Renal pelvis (tissue), 4 donors: ENCODE data around the gene IFI16. TPM values are rescaled to one million over a fixed set of nuclear protein-coding genes. Genes with fewer than 3 reads are reported as not detected.

ENCODE experiments used
- DNase-seq: peaks from one replicate; pipeline ENCODE4 v3.0.0-alpha.2; 2013
- polyA plus RNA-seq, 3 donors: library from polyadenylated mRNA; unstranded; fragments of 120-200 nt; gene quantifications; one replicate each; pipeline ENCODE4 v1.2.1, GENCODE V29; 2013; ENCODE audit not compliant: insufficient read length in 3 of 3

IFI16 gene
- polyA plus RNA-seq, 3 donors, result 41.8 to 47.8 (median 43.1) TPM

- DNase-seq, result no peak
These were observed 46.5 kb downstream of the IFI16 start for GRCh38 chr1:159056069-159056698.

GRCh38 chr1:159058751-159059150 lies 49.0 kb downstream of the IFI16 start:
- no peak for DNase-seq

DNA sequence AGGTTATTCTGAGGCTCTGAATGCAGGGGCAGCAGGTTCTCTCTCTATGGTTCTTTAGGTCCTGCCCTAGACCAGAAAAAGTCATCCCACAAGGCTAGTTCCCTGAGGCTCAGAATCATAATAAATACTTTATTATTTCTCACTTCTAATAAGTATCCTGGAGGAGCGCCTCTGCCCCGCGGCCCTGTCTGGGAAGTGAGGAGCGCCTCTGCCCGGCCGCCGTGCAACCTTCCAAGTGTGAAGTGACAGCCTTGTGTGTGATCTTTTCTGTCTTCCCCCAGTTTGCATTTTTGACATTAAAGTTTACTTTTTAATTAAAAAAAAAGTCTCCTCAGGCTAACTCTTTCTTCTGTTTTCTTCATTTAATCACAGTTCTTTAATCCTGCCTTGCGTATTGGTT lies 55.4 kb downstream of the IFI16 start:
- DNase-seq, result no peak

DNA sequence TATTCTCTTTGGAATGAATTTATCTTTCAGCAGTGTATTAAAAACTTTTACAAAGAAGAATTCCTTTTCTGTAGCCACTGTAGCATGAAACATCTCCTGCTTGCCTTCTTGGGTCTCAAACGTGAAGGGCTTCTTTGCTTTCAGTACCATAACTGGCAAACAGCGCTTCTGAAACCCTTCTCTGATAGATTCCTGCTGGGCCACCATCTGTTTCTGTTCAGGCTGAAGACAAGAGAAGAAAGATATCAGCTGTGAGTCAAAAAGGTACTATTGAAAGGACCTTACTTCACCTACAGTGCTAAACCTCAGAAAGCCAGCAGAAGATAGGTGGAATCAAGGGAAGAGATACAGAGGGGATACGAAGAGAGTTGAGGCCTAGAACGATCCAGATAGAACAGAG lies 56.4 kb downstream of the IFI16 start:
- DNase-seq, result no peak

- DNase-seq, result no peak
These were observed 58.3 kb downstream of the IFI16 start for GRCh38 chr1:159067699-159068621.

GRCh38 chr1:159068886-159069285 lies 59.2 kb downstream of the IFI16 start:
- no peak for DNase-seq

GRCh38 chr1:159071970-159072582 lies 62.4 kb downstream of the IFI16 start:
- peak; percentile 62 for DNase-seq

DNA sequence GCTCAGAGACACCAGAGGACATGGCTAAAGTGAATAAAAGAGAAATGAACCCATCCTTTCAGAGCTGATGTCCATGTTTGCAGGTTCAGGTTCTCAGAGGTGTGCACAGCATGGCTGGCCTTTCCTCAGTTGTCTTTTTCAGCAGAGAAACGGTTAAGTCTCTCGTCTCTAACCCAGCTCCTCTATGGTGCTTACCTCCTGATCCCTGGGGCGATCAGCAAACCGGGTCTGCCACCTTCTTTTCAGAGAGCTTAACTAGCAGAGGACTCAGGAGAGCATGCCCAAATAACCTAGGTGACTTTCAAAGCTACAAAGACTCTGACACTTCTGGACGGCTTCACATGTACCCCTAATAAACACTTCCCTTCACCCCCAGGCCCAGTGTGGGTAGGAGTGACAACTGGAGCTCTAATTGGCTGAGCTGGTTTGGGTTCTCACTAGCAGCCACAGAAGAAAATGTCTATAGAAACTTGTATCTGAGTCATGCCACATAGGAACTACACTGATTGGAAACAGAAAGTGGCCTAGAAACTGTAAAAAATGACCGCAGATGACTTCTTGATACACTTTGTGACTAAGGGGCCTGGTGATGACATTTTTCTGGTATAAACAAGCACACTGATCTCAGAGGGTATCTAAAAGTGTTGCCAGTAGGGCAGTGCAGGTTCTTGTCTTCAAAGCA lies 66.9 kb downstream of the IFI16 start, which contains the start of gene AIM2:
Gene AIM2 (minus strand): TSS at position 329 of the 682 bp plus-strand sequence. CDS start 3,267 bp downstream, outside the sequence.
- DNase-seq, result no peak

- DNase-seq, result no peak
These were observed 67.6 kb downstream of the IFI16 start for GRCh38 chr1:159077120-159077961.

DNA sequence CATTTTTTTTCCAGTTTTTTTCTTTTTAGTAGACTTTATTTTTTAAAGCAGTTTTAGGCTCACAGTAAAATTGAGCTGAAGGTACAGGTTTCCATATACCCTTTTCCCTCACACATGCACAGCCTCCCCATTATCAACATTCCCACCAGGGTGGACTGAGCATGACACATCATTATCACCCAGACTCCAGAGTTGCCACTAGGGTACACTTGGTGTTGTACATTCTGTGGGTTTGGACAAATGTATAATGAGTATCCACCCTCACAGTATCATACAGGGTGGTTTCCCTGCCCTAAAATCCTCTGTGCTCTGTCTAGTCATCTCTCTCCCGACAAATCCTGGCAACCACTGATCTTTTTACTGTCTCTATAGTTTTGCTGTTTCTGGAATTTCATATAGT lies 69.8 kb downstream of the IFI16 start:
- no peak for DNase-seq

GRCh38 chr1:159081626-159082025 lies 71.9 kb downstream of the IFI16 start:
- DNase-seq, result no peak

DNA sequence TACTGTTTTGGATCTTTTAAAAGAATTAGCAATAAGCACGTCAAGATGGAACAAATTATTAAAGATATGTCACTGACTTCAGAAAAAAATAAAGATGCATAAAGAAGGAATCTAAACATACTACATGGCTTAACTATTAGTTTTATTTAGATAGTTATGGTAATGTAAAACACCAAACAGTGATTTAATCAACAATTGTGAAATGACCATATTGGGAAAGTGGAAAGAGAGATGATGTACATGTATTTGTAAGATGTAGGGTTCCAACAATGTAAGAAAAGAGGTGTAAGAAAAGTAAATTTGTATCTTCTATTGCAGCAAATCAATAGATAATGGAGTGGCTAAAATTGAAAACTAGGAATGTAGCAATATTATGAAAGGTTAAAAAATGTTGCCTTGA lies 73.3 kb downstream of the IFI16 start:
- no peak for DNase-seq

- DNase-seq, result no peak
These were observed 74.4 kb downstream of the IFI16 start for GRCh38 chr1:159084152-159084551.

DNA sequence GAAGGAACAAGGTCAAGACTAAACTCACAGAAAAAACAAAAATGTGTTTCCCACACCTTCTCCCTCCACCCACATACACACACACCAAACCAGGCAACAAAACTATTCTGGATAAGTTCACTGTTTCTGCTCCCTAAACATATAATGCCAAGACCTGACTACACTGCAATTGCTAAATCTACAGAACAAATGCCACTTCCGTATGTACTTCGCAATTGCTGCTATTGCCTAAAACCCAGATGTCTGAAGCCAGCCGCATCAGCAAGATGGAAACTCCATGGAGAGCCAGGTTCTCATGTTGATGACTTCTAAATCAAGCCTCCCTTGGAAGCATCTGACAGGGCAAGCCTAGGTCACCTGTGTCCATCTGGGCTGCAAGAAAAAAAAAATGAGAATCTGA lies 75.2 kb downstream of the IFI16 start:
- no peak for DNase-seq

DNA sequence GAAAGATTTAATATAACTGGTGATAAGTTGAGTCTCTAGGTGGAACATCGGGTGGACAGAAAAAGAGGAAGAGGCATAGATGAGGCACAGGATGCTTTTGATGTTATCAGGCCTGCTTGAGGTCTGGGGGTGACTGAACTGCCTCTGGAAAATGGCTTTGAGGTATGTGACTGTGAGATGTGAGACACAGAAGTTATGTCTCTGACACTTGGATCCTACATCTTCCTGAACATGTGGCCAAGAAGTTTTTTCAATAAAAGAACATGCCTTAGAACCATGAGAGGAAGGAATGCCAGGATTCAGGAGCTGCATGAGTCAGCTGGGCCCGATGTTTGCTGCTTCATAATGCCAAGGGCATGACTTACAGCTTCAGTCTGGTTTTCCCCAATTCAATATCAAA lies 78.3 kb downstream of the IFI16 start:
- no peak for DNase-seq

DNA sequence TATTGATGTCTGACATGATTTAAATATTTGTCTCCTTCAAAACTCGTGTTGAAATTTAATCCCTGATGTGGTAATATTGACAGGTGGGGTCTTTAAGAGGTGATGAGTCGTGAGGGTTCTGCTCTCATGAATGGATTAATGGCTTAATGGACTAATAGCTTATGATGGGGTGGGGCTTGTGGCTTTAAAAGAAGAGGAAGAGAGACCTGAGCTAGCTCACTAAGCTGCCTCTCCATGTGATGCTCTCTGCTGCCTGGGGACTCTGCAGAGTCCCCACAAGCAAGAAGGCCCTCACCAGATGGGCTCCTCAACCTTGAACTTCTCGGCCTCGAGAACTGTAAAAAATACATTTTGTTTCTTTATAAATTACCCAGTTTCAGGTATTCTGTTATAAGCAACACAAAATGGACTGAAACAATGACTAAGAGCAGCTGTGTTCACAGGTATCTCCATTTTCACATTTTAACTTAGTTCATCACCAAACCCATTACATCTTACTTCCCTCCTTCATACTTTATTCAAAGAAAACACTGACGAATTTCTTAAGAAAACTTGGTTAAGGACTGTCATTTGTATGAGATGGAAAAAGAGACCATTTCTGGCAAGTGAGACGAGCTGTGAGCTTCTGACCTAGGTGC lies 79.0 kb downstream of the IFI16 start:
- DNase-seq, result no peak

- no peak for DNase-seq
These were observed 79.6 kb downstream of the IFI16 start for GRCh38 chr1:159089184-159089791.

DNA sequence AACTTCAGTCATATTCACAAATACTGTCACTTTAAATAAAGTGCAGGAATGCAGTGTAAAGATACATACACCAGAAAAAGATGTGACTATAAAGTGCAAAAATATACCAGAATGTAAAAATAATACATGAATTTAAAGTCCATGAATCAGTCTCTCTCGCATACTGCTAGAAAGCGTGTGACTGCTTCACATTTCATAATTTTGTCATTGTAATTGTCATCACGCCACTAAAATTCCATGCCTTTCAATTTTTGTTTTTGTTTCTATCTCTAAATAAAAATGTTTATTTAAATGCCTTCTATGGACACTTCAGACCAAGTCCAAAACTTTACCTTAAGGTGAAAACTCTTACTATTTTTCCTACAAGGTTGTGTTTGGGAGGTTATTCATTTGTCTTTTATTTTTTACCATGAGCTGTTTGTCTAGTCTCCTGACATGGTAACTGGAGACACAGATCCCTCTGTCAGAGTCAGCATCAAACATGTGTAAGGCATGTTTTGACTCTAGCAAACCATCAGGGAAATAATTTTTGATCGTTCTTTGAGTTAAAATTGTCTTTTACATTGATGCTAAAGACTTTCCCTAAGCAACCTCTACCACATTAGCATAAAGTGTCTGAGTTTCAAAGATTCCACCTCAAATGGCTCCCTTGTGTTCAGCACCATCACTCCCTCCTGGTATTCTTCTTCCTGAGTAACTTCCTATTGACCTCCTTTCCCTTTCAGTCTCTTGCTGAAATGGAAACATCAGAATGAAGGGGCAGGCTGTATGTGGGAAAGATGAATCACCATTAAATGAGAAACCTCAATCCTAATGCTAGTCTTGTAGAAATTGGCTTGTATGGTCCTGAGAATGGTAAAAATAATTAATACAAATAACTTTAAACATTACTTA lies 80.8 kb downstream of the IFI16 start:
- DNase-seq, result no peak

DNA sequence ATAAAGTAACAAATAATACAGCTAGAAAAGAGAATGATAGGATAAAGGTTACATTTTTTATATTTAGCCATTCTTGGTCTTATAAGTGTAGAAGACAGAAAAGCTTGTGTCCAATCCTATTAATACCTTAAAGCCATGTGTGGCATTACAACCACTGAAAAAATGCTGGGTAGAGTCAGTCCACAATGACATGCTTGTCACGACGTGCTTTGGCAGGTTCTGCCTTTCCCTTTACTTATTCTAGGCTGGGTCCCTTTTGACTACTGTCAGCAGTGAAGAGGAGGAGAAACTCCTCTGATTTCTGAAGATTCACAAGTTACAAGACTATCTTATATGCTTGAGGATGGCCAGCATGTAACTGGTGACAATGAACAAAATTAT lies 81.5 kb downstream of the IFI16 start:
- no peak for DNase-seq
